Stimulated activated CD8-positive, alpha-beta memory T cell treated with anti-CD3 and anti-CD28 coated beads, Interleukin-12 subunit alpha, Interleukin-12 subunit beta, amount 100 ng/mL, for 24 hours (primary cell): ENCODE results near the gene GTF2B.
"Not testable (repeated sequence)": the region's sequence is repeated elsewhere in the genome, so short reads cannot be mapped to it uniquely, and the experiment has no call there.

Source experiments
- DNase-seq: peaks from one replicate; pipeline ENCODE4 v3.0.0-alpha.2; 2020; ENCODE audit errors: extremely low read depth

GTF2B gene

GRCh38 chr1:88885933-88886332 is 5.4 kb downstream of the GTF2B start:
- no peak for DNase-seq

DNA sequence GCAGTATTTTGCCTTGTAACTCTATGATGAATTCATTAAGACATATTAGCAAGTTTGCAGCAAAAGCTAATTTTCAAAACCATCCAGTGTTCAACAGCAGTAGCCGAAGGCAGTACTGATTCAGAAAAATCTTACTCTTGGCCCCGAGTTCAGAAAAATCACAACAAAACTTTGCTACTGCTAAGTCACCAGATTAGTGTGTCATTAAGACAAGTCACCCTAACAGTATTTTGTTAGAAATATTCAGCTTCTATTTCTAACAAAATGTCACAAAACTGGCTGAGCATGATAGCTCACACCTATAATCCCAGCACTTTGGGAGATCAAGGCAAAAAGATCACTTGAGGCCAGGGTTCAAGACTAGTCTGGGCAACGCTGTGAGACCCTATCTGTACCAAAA is 8.2 kb downstream of the GTF2B start:
- DNase-seq, result no peak

DNA sequence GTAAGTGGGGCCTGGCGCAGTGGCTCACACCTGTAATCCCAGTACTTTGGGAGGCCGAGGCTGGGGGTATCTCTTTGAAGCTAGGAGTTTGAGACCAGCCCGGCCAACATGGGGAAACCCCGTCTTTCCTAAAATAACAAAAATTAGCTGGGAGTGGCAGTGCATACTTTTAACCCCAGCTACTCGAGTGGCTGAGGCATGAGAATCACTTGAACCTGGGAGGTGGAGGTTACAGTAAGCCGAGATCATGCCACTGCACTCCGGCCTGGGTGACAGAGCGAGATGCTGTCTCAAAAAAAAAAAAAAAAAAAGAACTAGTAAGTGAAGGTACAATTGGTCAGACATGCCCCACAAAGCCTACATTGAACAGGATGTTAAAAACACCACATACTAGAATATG is 10.7 kb downstream of the GTF2B start:
- not testable (repeated sequence) for DNase-seq

GRCh38 chr1:88878731-88879130 is 12.6 kb downstream of the GTF2B start:
- no peak for DNase-seq

DNA sequence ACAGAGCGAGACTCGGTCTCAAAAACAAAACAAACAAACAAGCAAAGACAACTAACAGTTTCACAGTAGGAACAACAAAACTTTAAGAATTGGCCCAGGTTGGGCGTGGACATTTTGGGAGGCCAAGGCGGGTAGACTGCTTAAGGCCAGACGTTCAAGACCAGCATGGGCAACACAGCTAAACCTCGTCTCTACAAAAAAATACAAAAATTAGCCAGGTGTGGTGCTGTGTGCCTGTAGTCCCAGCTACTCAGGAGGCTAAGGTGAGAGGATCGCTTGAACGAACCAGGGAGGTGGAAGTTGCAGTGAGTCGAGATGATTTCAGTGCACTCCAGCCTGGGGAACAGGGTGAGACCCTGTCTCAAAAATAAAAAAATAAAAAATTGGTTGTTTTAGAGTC is 13.5 kb downstream of the GTF2B start:
- DNase-seq, result no peak

GRCh38 chr1:88877382-88877825 is 14.0 kb downstream of the GTF2B start:
- DNase-seq, result no peak

DNA sequence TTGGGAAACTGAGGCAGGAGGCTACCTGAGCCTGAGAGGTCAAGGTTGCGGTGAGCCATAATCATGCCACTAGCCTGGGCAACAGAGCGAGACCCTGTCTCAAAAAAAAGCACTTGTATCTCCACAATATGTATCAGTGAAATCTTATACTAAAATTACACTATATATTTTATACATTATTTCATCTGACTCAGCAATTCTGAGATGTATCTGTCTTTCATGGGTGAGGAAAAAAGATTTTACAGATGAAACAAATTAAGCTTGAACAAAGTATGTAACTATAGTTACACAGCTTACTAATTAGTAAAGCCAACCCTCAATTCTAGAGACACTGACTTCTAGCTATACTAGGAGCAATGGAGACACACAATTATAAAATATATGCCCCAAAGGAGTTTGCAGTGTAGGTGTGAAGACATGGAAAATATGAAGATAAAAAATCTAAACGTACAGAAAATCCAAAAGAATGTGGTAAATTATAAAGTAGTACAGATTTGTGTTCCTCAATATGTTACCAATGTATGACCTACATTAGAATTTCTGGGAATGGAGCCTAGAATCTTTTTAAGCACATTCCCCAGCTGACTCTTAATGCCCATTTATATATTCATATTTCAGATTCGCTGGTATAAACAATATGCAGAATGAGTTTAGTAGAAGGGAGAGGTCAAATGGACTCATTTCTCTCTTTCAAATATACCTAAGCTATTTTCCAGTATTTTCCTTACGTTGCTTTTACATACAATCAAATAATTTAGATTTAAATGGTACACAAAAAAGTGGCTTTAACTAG is 14.6 kb downstream of the GTF2B start:
- no peak for DNase-seq

- no peak for DNase-seq
Observed at GRCh38 chr1:88875595-88875994, 15.8 kb downstream of the GTF2B start.

DNA sequence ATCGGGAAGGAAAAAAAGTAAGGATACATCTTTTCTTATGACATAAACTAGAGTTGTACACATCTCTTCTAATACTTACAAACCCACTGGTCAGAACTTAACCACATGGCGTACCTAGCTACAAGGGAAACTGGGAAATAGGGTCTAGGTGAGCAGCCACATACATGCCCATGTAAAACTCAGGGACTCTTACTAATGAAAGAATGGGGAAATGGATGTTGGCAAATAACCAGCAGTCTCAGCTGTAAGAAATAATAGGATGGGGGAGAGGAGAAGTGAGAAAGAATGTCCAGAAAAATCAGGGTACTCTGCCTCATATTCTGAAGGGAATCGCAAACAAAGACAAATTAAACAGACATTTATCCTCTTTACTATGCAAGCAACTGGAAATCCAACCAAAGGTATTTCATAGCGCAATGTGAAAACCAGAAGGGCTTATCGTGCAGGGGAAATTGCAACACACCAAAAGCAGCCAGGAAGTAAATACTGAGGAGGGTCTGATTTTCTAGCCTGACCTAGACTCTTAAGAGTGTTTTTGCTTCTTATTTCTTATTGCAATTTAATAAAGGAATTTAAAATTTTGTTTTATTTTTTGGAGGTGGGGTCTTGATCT is 17.5 kb downstream of the GTF2B start:
- DNase-seq, result no peak

DNA sequence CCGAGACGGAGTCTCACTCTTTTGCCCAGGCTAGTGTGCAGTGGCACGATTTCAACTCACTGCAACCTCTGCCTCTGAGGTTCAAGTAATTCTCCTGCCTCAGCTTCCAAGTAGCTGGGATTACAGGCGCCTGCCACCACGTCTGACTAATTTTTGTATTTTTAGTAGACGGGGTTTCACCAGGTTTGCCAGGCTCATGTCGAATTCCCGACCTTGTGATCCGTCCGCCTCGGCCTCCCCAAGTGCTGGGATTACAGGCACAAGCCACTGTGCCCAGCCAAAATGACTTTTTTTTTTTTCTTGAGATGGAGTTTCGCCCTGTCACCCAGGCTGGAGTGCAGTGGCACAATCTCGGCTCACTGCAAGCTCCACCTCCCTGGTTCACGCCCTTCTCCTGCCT is 21.7 kb downstream of the GTF2B start:
- DNase-seq, result not testable (repeated sequence)

DNA sequence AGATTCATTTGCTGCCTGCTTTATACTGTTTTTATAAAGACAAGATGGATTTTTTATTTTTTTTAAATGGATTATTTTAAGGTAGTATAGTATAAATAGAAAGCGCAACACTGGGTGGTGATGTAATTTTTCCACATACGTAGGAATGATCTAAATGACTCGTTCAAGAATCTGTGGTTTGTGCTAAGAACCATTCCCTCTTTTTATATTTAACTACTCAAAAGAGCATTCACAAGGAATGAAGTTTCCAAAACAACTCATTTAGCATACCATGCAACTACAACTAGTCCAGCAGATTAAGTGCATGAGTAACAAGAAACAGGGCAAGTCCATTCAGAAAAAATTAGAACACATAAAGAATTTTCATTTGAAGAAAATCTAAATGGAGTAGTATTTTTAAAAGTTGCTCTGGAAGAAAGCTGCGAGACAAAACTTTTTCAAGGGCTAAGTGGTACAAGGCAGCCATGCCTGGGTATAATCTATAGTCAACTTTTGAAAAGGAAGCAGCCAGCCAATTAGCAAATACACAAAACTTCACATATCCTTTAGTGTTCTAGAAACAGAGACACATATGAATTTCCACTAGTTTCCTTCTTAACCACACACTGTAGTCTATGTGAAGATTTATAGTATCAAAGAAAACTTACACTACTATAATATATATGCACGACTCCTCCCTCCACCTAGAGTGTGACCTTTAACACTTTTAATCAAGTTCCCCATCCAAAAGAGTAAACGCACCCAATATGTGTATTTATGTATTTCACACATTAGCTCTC is 23.4 kb downstream of the GTF2B start:
- DNase-seq, result no peak

DNA sequence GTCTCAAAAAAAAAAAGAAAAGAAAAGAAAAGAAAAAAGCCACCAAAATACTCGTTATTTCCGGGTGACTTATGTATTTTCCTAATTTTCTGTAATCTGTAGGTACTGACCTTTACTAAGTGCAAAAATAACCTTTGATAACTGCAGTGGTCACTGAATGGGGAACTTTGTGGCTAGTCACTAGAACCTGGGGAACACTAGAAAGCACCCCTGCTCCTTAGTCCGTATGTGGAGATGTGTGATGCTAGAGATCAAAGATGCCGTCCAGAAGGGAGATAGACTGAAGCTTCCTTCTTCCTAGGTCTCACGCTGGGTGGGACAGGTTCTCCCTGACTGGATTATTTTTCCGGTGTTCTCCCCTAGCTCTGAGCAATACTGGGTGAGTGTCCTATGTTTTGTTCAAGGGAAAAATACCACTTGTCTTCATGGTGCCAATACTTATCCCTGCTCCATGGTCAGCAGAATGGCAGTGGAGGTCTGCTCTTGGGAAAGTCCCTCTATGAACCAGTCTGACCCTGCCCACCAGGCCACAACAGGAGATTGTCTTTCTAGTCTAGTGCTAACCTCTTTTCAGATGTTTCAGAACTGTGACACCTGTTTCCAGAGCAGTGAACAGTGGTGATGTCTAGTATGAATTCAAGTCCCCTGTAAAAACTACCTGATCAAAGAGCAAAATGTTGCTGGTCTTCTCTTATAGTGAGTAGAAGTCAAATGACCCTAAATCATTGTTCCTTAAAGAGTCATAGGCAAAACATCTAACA is 39.9 kb downstream of the GTF2B start:
- DNase-seq, result no peak

- no peak for DNase-seq
Observed at GRCh38 chr1:88847643-88848042, 43.7 kb downstream of the GTF2B start.

DNA sequence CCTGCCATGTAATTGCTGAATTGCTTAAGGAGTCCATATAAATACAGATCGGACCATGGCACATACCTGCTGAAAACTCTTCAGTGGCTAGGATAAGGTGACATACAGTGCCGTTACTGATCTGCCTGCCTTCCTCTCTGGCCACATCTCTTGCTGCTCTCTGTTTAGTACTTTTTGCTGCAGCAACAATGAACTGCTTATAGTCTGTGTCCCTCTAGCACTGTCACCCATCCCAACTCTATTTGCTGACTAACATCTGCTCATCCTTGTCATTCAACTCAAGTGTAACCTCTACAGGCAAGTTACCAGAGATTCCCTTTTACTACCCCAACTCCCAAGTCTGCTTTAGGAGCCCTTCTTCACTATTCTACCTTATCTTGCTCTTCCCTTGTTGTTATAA is 65.6 kb downstream of the GTF2B start:
- DNase-seq, result no peak

DNA sequence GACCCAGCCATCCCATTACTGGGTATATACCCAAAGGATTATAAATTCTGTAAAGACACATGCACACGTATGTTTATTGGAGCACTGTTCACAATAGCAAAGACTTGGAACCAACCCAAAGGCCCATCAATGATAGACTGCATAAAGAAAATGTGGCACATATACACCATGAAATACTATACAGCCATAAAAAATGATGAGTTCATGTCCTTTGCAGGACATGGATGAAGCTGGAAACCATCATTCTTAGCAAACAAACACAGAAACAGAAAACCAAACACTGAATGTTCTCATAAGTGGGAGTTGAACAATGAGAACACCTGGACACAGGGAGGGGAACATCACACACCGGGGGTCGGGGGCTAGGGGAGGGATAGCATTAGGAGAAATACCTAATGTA is 71.7 kb downstream of the GTF2B start:
- DNase-seq, result not testable (repeated sequence)

- no peak for DNase-seq
Observed at GRCh38 chr1:88813471-88813870, 77.9 kb downstream of the GTF2B start.

GRCh38 chr1:88812366-88812765 is 79.0 kb downstream of the GTF2B start:
- no peak for DNase-seq

DNA sequence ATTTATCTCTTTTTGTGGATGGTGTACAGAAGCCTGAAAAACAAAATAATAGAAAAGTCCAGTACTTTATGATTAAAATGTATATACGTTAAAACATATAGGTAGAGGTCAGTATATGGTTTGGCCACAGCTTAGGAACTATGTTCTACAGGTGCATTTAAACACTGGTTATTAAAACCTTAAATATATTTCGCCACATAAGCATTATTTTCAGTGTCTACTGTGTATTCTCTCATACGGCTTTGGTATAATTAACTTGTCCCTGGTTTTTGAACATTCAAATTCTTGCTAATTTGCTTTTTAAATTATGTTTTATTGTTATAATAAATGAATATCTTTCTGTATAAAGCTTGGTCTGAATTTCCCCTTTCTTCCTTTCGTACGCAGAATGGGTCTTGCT is 87.9 kb downstream of the GTF2B start:
- DNase-seq, result no peak

GRCh38 chr1:88802950-88803349 is 88.4 kb downstream of the GTF2B start:
- no peak for DNase-seq
